Esophagus squamous epithelium (tissue), 4 donors: ENCODE measurements around the gene PPP2R1A.

Experiments
- CTCF ChIP-seq, 6 experiments: fragments of 450-650 bp in 4 of 6; fragments of 200-600 bp in 2 of 6; sonication (generic) in 2 of 6; IDR thresholded peaks; one replicate each; pipeline ENCODE4 v1.5.1; 2016 to 2019; ENCODE audit warnings: antibody characterized with exemption in 6 of 6, mild to moderate bottlenecking in 4 of 6, moderate library complexity in 4 of 6
- POLR2A ChIP-seq, 4 donors: fragments of 450-650 bp; IDR thresholded peaks; one replicate each; pipeline ENCODE4 v1.6.1; 2017; ENCODE audit warnings: antibody characterized with exemption in 4 of 4, mild to moderate bottlenecking in 4 of 4, moderate library complexity in 3 of 4

DNA sequence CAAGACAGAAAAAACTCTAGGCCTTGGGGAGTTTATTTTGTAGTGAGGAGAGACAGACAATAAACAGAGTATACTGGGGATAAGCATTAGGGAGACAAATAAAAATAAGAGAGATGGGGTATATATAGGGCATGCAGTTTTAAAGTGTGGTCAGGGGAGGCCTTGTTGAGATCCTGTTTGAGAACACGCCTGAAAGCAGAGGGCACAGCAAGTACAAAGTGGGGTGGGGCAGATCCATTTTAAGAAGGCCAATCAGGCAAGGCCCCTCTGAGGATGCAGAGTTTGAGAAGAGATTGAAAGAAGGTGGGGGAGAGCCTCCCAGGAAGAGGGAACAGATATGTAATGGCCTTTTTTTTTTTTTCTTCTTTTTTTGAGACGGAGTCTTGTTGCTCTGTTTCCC is 2.1 kb downstream of the PPP2R1A start:
- TF ChIP-seq CTCF (IDR thresholded peaks at IDR 0.05) (no peak), POLR2A (IDR thresholded peaks at IDR 0.05) (no peak)
